IPS DF 4.7 (cell line): ENCODE measurements around the gene THRSP.
"Not testable (repeated sequence)": the region's sequence is repeated elsewhere in the genome, so short reads cannot be mapped to it uniquely, and the experiment has no call there.

Source experiments
- DNase-seq: peaks from one replicate; pipeline ENCODE4 v3.0.0-alpha.2; 2013; ENCODE audit warnings: low spot score; ENCODE audit errors: extremely low read depth

Gene THRSP

DNA sequence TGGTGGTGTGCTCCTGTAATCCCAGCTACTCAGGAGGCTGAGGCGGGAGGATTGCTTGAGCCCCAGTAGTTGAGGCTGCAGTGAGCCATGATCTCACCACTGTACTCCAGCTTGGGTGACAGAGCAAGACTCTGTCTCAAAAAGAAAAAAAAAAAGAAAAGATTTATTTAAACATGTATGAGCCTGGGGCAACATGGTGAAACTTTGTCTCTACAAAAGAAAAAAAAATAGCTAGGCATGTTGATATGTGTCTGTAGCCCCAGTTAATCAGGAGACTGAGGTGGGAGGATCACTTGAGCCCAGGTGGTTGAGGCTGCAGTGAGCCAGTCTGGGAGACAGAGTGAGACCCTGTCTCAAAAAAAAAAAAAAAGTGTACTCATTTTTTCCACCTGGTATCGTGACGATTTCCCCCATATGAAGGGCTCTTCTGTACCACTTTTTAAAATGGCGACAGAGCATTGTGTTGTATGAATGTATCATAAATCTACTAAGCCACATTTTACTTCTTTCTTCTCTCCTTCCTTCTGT is 24.2 kb upstream of the THRSP start:
- DNase-seq, result no peak

GRCh38 chr11:78039919-78040671 is 23.6 kb upstream of the THRSP start:
- DNase-seq, result no peak

DNA sequence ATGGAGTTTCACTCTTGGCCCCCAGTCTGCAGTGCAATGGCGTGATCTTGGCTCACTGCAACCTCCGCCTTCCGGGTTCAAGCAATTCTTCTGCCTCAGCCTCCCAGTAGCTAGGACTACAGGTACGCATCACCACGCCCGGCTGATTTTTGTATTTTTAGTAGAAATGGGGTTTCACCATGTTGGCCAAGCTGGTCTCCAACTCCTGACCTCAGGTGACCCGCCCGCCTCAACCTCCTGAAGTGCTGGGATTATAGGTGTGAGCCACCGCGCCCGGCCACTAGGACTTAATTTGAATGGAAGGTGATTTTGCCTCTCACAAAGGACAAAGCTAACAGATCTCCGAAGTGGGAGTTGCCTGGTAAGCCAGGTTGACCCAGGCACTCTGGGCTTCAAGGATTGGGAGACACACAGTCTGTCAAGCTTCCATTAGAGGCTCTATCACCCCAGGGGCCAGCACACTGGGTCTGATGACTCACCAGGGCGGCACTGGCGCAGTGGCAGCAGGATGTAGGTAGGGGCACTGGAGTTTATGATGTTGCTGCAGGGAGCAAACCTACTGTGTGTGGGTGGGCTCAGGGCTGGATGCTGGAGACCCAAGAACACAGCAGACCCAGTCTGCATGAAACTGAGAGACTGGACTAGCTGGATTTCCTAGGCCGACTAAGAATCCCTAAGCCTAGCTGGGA is 22.8 kb upstream of the THRSP start:
- DNase-seq, result no peak

DNA sequence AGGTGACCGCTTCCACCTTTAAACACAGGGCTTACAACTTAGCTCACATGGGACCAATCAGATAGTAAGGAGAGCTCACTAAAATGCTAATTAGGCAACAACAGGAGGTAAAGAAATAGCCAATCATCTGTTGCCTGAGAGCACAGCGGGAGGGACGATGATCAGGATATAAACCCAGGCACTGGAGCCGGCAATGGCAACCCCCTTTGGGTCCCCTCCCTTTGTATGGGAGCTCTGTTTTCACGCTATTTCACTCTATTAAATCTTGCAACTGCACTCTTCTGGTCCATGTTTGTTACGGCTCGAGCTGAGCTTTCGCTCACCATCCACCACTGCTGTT is 22.3 kb upstream of the THRSP start:
- DNase-seq, result not testable (repeated sequence)

DNA sequence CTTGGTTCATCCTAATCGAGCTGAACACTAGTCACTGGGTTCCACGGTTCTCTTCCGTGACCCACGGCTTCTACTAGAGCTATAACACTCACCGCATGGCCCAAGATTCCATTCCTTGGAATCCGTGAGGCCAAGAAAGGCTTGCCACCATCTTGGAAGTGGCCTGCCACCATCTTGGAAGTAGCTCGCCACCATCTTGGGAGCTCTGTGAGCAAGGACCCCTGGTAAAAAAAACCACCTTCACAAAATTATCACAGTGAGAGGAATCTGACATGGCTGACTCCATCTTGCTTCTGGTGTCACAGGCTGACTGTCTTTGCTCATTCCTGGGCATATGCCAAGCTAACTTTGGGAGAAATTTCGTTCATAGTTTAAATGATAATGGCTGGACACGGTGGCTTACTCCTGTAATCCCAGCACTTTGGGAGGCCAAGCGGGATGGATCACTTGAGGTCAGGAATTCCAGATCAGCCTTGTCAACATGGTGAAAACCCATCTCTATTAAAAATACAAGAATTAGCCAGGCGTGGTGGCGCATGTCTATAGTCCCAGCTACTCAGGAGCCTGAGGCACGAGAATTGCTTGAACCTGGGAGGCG is 21.7 kb upstream of the THRSP start:
- DNase-seq, result no peak

DNA sequence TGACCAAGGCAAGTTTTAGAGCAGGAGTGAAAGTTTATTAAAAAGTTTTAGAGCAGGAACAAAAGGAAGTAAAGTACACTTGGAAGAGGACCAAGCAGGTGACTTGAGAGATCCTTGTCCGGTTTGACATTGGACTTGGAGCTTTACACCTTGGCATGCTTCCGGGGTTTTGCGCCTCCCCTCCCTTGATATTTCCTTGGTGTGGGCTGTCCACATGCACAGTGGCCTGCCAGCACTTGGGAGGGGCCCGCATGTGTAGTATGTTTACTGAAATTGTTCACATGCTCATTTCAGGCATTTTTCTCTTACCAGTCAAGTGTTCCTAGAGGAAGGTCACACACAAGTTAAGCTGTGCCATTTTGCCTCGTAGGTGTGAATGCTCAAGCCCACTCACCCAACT is 19.0 kb upstream of the THRSP start:
- DNase-seq, result no peak

DNA sequence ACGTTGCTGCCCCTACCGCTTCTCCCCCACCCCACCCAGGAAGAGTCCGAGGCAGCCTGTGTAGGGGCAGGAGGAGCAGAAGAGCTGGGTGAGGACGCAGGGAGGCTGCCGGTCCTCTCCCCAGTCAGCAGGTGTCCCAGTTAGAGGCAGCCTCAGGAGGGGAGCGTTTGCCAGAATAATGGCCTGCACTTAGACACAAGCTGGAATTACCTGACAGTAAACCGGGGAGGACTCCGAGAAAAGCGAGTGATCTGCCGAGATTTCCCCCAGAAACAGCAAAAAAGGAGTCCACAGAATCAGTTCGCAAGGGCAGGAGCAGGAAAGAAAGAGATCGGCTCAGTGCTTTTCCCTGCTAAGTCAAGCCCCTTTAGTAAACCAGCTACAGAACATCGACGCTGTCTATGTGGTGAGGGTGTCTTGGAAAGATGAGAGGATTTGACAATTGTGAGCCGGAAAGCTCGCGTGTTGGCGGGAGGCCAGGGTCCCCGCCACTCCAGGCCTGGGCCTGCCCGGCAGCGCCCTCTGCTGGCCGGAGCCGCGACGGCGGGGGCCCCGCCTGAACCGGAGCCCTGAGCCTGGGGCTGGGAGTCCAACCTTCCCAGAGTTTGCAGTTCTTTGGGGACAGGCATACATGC is 17.7 kb upstream of the THRSP start:
- DNase-seq, result no peak

DNA sequence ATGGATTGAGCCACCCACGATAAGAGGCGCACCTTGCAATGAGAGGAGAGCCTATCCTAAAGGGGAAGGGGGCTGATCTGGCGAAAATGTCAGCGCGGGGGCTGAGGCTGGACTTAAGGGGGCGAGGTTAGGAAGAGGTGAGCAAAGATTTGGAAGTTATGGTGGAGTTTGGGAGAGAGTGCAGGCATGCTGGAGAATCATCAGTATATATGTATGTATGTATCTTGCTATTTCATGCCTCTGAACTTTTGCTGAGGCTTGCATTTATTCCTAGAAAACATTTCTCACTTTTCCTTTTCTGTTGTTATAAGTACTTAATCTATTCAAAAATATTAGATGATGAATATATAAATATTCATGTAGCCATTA is 17.2 kb upstream of the THRSP start:
- DNase-seq, result no peak

DNA sequence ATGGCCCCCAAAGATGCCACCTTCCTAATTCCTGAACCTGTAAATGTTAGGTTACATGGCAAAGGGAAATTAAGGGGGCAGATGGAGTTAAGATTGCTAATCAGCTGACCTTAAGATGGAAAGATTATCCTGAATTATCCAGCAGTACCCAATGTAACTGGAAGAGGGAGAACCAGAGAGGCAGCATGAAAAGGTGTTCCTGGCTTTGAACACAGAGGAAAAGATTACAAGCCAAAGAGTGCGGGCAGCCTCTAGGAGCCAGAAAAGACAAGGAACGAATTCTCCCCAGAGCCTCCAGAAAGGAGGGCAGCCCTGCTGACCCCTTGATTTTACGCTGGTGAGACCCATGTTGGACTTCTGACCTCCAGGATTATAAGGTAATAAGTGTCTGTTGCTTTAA is 15.1 kb upstream of the THRSP start:
- DNase-seq, result no peak

DNA sequence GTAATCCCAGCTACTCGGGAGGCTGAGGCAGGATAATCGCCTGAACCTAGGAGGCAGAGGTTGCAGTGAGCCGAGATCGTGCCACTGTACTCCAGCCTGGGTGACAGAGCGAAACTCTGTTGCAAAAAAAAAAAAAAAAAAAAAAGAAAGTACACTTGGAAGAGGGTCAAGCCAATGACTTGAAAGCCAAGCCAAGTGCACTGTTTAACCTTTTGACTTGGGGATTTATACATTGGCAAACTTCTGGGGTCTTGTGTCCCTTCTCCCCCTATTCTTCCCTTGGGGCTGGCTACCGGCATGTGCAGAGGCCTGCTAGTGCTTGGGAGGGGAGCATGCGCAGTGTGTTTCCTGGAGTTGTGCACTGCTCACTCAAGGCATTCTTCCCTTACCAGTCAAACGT is 14.3 kb upstream of the THRSP start:
- no peak for DNase-seq

GRCh38 chr11:78050964-78051831 is 12.5 kb upstream of the THRSP start:
- no peak for DNase-seq

DNA sequence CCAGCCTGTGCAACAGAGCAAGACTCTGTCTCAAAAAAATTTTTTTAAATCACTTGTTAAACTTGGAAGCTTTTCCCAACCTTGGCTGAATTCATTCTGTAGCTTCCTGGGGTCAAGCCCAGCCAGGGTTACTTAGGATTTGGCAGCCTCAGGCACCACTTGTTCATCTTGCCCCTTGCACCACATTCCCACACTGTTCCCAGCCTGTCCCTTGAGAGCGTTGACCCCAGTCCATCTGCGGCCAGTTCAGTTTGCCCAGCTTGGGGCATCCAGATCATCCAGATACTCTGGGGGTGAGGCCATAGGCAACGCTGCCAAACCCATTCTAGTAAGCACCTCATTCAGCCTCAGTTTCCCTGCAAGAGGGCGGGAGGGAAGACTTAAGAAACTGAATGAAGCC is 8.7 kb upstream of the THRSP start:
- no peak for DNase-seq

GRCh38 chr11:78056093-78056492 is 7.6 kb upstream of the THRSP start:
- no peak for DNase-seq

DNA sequence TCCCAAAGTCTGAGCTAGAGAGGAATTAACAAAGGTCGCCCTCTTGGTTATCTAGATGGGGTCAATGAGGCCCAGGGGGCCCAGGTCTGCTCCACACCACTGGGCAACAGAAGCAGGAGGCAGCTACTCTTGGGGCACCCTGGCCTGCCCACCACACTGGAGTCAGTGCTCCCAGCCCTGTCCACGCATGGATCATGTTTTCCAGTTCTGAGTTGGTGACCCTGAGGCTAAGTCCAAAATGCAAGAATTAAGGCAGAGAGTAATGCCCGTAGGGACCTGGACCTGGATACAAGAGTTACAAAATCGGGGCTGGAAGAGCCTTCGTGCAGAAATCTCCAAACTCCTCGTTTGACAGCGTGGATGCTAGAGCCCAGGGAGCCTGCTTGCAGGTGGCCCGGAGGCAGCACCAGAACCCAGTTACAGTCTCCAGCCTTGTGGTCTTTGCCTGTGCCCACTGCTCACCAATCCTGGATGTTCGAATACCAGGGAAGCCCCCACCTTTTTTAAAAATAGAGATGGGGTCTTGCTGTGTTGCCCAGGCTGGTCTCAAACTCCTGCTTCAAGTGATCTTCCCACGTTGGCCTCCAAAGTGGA is 6.1 kb upstream of the THRSP start:
- no peak for DNase-seq

DNA sequence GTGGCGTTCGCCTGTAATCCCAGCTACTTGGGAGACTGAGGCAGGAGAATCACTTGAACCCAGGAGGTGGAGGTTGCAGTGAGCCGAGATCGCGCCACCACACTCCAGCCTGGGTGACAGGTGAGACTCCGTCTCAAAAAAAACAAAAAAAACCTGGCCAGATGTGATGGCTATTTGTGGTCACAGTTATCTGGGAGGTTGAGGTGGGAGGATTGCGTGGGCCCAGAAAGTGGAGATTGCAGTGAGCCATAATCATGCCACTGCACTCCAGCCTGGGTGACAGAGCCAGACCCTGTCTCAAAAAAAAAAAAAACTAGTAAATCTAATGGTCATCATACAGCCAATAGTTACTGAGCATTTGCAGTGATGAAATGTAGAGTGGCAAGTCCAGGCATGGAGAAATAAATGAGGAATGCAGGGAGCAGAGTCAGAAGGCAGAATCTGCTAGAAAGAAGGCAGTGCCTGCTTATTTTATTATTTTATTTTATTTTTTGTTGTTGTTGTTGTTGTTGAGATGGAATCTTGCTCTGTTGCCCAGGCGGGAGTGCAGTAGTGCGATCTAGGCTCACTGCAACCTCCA is 3.8 kb upstream of the THRSP start:
- DNase-seq, result not testable (repeated sequence)

GRCh38 chr11:78060533-78060932 is 3.1 kb upstream of the THRSP start:
- DNase-seq, result no peak

GRCh38 chr11:78061088-78061920 is 2.4 kb upstream of the THRSP start:
- DNase-seq, result no peak

DNA sequence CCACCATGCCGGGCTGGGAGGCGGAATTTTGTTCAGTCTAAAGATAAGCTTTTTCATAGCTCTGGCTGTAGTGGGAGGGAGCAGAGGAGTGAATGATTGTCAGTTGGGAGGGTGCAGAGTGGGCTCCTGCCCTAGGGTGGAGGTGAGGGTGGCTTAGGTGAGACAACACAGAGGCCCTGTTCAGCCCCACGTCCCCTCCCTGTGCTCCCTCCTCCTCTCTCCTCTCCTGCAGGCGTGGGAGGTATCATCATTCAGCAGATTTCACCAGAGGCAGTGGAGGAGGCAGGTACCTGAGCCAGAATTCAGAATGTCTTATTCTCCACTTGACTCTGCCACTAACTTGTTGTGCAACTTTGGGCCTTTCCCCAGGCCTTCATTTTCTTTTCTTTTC is 1.7 kb upstream of the THRSP start:
- no peak for DNase-seq

- DNase-seq, result no peak
Observed at GRCh38 chr11:78062671-78063070, 990 bp upstream of the THRSP start.

- no peak for DNase-seq
Observed at GRCh38 chr11:78065203-78065602, 1.5 kb downstream of the THRSP start.
